K562 (cell line): ENCODE results near the gene HDAC1. TPM values are rescaled to one million over a fixed set of nuclear protein-coding genes. Genes with fewer than 3 reads are reported as not detected.

Source experiments
- ASH1L ChIP-seq: fragments of 450-650 bp; IDR thresholded peaks from 2 replicates; pipeline ENCODE4 v1.6.1; 2018; ENCODE audit warnings: borderline replicate concordance, mild to moderate bottlenecking, low read depth; ENCODE audit not compliant: partially characterized antibody
- BRF1 ChIP-seq: IDR thresholded peaks from 3 replicates; pipeline ENCODE4 v1.6.1; 2011; ENCODE audit warnings: borderline replicate concordance, mild to moderate bottlenecking; ENCODE audit not compliant: insufficient read length; ENCODE audit errors: extremely low read depth
- CBX2 ChIP-seq: fragments of 200-600 bp; sonication (generic); IDR thresholded peaks from one replicate; pipeline ENCODE4 v1.6.1; 2012; ENCODE audit warnings: mild to moderate bottlenecking, low read length, inconsistent platforms; ENCODE audit not compliant: insufficient read depth, poor library complexity, severe bottlenecking
- HEY1 ChIP-seq: fragments of 250-450 bp; sonication (Bioruptor Pico); IDR thresholded peaks from 2 replicates; pipeline ENCODE4 v1.5.0; 2020; ENCODE audit warnings: mild to moderate bottlenecking, moderate library complexity, borderline replicate concordance
- HIVEP1 ChIP-seq: fragments of 250-450 bp; sonication (Bioruptor Pico); IDR thresholded peaks from 2 replicates; pipeline ENCODE4 v1.4.0; 2020; ENCODE audit warnings: mild to moderate bottlenecking
- KLF6 ChIP-seq: fragments of 250-450 bp; sonication (Bioruptor Pico); IDR thresholded peaks from 2 replicates; pipeline ENCODE4 v1.4.0; 2020; ENCODE audit warnings: mild to moderate bottlenecking, moderate library complexity, borderline replicate concordance
- MED1 ChIP-seq: sonication (generic); formaldehyde crosslinking; IDR thresholded peaks from 2 replicates; pipeline ENCODE4 v1.8.1; 2023; ENCODE audit warnings: missing genetic modification reagents, borderline replicate concordance
- NR3C1 ChIP-seq: sonication (generic); formaldehyde crosslinking; IDR thresholded peaks from 2 replicates; pipeline ENCODE4 v1.8.1; 2022; ENCODE audit warnings: missing genetic modification reagents
- PHF20 ChIP-seq: fragments of 450-650 bp; IDR thresholded peaks from 2 replicates; pipeline ENCODE4 v1.6.1; 2018; ENCODE audit not compliant: partially characterized antibody
- TCF7 ChIP-seq: sonication (generic); IDR thresholded peaks from 2 replicates; pipeline ENCODE4 v1.6.1; 2016; ENCODE audit warnings: antibody characterized with exemption, borderline replicate concordance
- ZNF12 ChIP-seq: sonication (generic); formaldehyde crosslinking; IDR thresholded peaks from 2 replicates; pipeline ENCODE4 v1.4.0; 2020; ENCODE audit warnings: mild to moderate bottlenecking, missing genetic modification reagents
- ZNF23 ChIP-seq: fragments of 250-450 bp; sonication (Bioruptor Pico); IDR thresholded peaks from 2 replicates; pipeline ENCODE4 v1.4.0; 2020; ENCODE audit warnings: mild to moderate bottlenecking
- ZNF324 ChIP-seq: fragments of 250-450 bp; sonication (Bioruptor Pico); IDR thresholded peaks from 2 replicates; pipeline ENCODE4 v1.4.0; 2020; ENCODE audit warnings: mild to moderate bottlenecking
- ZNF408 ChIP-seq: fragments of 250-450 bp; sonication (Bioruptor Pico); IDR thresholded peaks from 2 replicates; pipeline ENCODE4 v1.4.0; 2020; ENCODE audit warnings: low read depth, mild to moderate bottlenecking, moderate library complexity
- polyA plus RNA-seq, 8 experiments: library from polyadenylated mRNA; depleted of rRNA in 4 of 8; stranded (reverse) in 5 of 8; unstranded in 3 of 8; fragments of >200 nt; fragmentation: Nextera tagmentation in 2 of 8; fragmentation: Illumina TruSeq in 1 of 8; extraction: Ambion mirVana in 2 of 8; extraction: Trizol in 1 of 8; gene quantifications; 2 replicates each; pipeline versions ENCODE4 v1.2.1 to v1.2.3, GENCODE V29; 2011 to 2014; ENCODE audit warnings: inconsistent platforms in 1 of 8, missing spikeins in 1 of 8
- total RNA-seq, 7 experiments: library from RNA; depleted of rRNA in 6 of 7; stranded (reverse); fragments of >200 nt in 6 of 7; fragmentation: Illumina TruSeq in 2 of 7; extraction: Trizol in 2 of 7; gene quantifications; 2 replicates each; pipeline versions ENCODE4 v1.2.1 to v1.2.3, GENCODE V29; 2011 to 2021; ENCODE audit warnings: low replicate concordance in 1 of 7
- TF ChIP-seq, protein P1 (sequence below): fragments of 250-450 bp; sonication (Bioruptor Pico); IDR thresholded peaks from 2 replicates; pipeline ENCODE4 v1.5.0; 2020; ENCODE audit warnings: mild to moderate bottlenecking
- TF ChIP-seq, protein P2 (sequence below): fragments of 250-450 bp; sonication (Bioruptor Pico); IDR thresholded peaks from 2 replicates; pipeline ENCODE4 v1.5.0; 2021
- TF ChIP-seq, protein P3 (sequence below): sonication (generic); formaldehyde crosslinking; IDR thresholded peaks from 2 replicates; pipeline ENCODE4 v1.8.1; 2022; ENCODE audit warnings: missing genetic modification reagents
- TF ChIP-seq, protein P4 (sequence below): fragments of 450-650 bp; IDR thresholded peaks from 2 replicates; pipeline ENCODE4 v1.6.1; 2017; ENCODE audit warnings: antibody characterized with exemption, mild to moderate bottlenecking

Gene HDAC1
- total and polyA plus RNA-seq, 9 of the 15 experiments (the other 6 are each of a cell fraction or from before 2014, with no cell fraction given), result 169 to 384 (median 193) TPM

DNA sequence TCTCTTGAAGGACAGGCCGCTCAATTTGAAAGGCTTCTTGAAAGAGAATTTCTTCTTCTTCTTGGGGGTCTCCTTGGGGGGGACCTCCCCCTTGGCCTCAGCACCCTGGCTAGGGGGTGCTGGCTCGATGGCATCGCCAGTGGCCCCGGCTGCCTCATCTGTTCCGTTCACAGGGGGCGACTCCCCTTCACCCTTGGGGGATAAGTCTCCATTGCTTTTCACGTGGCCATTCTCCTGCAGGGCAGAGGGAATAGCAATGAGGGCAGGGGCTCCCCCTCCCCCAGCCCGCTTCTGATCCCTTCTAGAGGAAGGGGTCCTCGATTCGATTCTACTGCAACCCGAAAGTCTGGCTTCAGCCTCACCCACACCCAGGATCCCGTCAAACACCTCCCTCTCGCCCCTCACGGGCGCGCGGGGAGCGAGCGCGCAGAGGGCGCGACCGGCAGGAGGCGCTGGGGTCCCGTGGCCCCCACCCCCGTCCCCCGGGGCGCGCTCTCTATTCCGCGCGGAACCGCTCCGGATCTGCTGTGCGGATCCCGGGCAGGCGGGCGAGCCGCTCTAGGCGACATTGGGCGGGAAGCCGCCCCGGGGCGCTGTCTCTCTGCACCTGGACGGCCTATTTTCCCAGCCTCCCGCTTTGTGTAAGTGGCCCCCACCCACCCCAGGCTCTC is 43.1 kb downstream of the HDAC1 start (continued):
- TF ChIP-seq, protein P1, sequence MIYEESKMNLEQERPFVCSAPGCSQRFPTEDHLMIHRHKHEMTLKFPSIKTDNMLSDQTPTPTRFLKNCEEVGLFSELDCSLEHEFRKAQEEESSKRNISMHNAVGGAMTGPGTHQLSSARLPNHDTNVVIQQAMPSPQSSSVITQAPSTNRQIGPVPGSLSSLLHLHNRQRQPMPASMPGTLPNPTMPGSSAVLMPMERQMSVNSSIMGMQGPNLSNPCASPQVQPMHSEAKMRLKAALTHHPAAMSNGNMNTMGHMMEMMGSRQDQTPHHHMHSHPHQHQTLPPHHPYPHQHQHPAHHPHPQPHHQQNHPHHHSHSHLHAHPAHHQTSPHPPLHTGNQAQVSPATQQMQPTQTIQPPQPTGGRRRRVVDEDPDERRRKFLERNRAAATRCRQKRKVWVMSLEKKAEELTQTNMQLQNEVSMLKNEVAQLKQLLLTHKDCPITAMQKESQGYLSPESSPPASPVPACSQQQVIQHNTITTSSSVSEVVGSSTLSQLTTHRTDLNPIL, result no peak
- TF ChIP-seq ZNF12 (CRISPR knock-in tag) (no peak), ZNF324 (no peak), TCF7 (no peak), CBX2 (no peak), KLF6 (CRISPR knock-in tag) (no peak), BRF1 (no peak), ZNF408 (no peak), NR3C1 (peak; percentile 62; the same call in 1 of the 2 replicates), HIVEP1 (CRISPR knock-in tag) (no peak), PHF20 (peak; percentile 19), HEY1 (CRISPR knock-in tag) (no peak), MED1 (peak; percentile 75; the same call in 1 of the 2 replicates), ASH1L (no peak), ZNF23 (CRISPR knock-in tag) (no peak)
- TF ChIP-seq, protein P2, sequence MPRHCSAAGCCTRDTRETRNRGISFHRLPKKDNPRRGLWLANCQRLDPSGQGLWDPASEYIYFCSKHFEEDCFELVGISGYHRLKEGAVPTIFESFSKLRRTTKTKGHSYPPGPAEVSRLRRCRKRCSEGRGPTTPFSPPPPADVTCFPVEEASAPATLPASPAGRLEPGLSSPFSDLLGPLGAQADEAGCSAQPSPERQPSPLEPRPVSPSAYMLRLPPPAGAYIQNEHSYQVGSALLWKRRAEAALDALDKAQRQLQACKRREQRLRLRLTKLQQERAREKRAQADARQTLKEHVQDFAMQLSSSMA (CRISPR knock-in tag), result no peak
- TF ChIP-seq, protein P3, sequence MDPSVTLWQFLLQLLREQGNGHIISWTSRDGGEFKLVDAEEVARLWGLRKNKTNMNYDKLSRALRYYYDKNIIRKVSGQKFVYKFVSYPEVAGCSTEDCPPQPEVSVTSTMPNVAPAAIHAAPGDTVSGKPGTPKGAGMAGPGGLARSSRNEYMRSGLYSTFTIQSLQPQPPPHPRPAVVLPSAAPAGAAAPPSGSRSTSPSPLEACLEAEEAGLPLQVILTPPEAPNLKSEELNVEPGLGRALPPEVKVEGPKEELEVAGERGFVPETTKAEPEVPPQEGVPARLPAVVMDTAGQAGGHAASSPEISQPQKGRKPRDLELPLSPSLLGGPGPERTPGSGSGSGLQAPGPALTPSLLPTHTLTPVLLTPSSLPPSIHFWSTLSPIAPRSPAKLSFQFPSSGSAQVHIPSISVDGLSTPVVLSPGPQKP (CRISPR knock-in tag), result no peak
- TF ChIP-seq, protein P4, sequence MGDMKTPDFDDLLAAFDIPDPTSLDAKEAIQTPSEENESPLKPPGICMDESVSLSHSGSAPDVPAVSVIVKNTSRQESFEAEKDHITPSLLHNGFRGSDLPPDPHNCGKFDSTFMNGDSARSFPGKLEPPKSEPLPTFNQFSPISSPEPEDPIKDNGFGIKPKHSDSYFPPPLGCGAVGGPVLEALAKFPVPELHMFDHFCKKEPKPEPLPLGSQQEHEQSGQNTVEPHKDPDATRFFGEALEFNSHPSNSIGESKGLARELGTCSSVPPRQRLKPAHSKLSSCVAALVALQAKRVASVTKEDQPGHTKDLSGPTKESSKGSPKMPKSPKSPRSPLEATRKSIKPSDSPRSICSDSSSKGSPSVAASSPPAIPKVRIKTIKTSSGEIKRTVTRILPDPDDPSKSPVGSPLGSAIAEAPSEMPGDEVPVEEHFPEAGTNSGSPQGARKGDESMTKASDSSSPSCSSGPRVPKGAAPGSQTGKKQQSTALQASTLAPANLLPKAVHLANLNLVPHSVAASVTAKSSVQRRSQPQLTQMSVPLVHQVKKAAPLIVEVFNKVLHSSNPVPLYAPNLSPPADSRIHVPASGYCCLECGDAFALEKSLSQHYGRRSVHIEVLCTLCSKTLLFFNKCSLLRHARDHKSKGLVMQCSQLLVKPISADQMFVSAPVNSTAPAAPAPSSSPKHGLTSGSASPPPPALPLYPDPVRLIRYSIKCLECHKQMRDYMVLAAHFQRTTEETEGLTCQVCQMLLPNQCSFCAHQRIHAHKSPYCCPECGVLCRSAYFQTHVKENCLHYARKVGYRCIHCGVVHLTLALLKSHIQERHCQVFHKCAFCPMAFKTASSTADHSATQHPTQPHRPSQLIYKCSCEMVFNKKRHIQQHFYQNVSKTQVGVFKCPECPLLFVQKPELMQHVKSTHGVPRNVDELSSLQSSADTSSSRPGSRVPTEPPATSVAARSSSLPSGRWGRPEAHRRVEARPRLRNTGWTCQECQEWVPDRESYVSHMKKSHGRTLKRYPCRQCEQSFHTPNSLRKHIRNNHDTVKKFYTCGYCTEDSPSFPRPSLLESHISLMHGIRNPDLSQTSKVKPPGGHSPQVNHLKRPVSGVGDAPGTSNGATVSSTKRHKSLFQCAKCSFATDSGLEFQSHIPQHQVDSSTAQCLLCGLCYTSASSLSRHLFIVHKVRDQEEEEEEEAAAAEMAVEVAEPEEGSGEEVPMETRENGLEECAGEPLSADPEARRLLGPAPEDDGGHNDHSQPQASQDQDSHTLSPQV, result 0 out of 2 replicates have a peak, but pooled peaks have one; percentile 6
